HepG2 (cell line): ENCODE results near the gene SPDYE5. TPM values are rescaled to one million over a fixed set of nuclear protein-coding genes. Genes with fewer than 3 reads are reported as not detected.

Experiments used
- GATAD1 ChIP-seq: IDR thresholded peaks from 2 replicates; pipeline ENCODE4 v1.6.1; 2016; ENCODE audit warnings: missing genetic modification reagents, missing compliant biosample characterization
- NR2C2 ChIP-seq: sonication (generic); formaldehyde crosslinking; IDR thresholded peaks from 2 replicates; pipeline ENCODE4 v1.4.0; 2020; ENCODE audit warnings: missing genetic modification reagents, mild to moderate bottlenecking, moderate library complexity, borderline replicate concordance
- PHF20 ChIP-seq: sonication (generic); formaldehyde crosslinking; IDR thresholded peaks from 2 replicates; pipeline ENCODE4 v1.5.0; 2020; ENCODE audit warnings: mild to moderate bottlenecking, missing genetic modification reagents
- POLR2A ChIP-seq, 2 experiments: IDR thresholded peaks; 2 replicates each; pipeline ENCODE4 v1.6.1; 2011; ENCODE audit warnings: low read depth in 2 of 2, low read length in 2 of 2, mild to moderate bottlenecking in 1 of 2, moderate library complexity in 1 of 2; ENCODE audit not compliant: insufficient read depth in 1 of 2
- RBFOX2 ChIP-seq: fragments of 200-400 bp; formaldehyde crosslinking; IDR thresholded peaks from 2 replicates; pipeline ENCODE4 v1.6.1; 2017; ENCODE audit warnings: low read depth, mild to moderate bottlenecking, low read length
- SRY ChIP-seq: sonication (generic); formaldehyde crosslinking; IDR thresholded peaks from 2 replicates; pipeline ENCODE4 v1.8.0; 2022; ENCODE audit warnings: mild to moderate bottlenecking, missing genetic modification reagents
- TARDBP ChIP-seq: sonication (generic); formaldehyde crosslinking; IDR thresholded peaks from 2 replicates; pipeline ENCODE4 v1.8.0; 2022; ENCODE audit warnings: mild to moderate bottlenecking, missing genetic modification reagents
- YEATS4 ChIP-seq: sonication (generic); formaldehyde crosslinking; IDR thresholded peaks from 2 replicates; pipeline ENCODE4 v1.4.0; 2020; ENCODE audit warnings: missing genetic modification reagents, borderline replicate concordance
- ZNF274 ChIP-seq: sonication (generic); formaldehyde crosslinking; IDR thresholded peaks from 2 replicates; pipeline ENCODE4 v1.5.1; 2020; ENCODE audit warnings: mild to moderate bottlenecking, missing genetic modification reagents
- ZNF343 ChIP-seq: sonication (generic); formaldehyde crosslinking; IDR thresholded peaks from 2 replicates; pipeline ENCODE4 v1.4.0; 2020; ENCODE audit warnings: mild to moderate bottlenecking, missing genetic modification reagents
- ZNF761 ChIP-seq: sonication (generic); formaldehyde crosslinking; conservative IDR thresholded peaks from 2 replicates; pipeline ENCODE4 v1.4.0; 2020; ENCODE audit warnings: mild to moderate bottlenecking, missing genetic modification reagents
- ZNF782 ChIP-seq: sonication (generic); formaldehyde crosslinking; IDR thresholded peaks from 2 replicates; pipeline ENCODE4 v1.4.0; 2020; ENCODE audit warnings: missing genetic modification reagents, mild to moderate bottlenecking, borderline replicate concordance
- ZNF83 ChIP-seq: sonication (generic); formaldehyde crosslinking; IDR thresholded peaks from 2 replicates; pipeline ENCODE4 v1.4.0; 2020; ENCODE audit warnings: missing genetic modification reagents, mild to moderate bottlenecking, borderline replicate concordance
- ZSCAN5A ChIP-seq: sonication (generic); formaldehyde crosslinking; IDR thresholded peaks from 2 replicates; pipeline ENCODE4 v1.8.0; 2022; ENCODE audit warnings: mild to moderate bottlenecking, missing genetic modification reagents, borderline replicate concordance
- ZXDC ChIP-seq: sonication (generic); formaldehyde crosslinking; IDR thresholded peaks from 2 replicates; pipeline ENCODE4 v1.5.0; 2020; ENCODE audit warnings: mild to moderate bottlenecking, missing genetic modification reagents
- ZZZ3 ChIP-seq: sonication (generic); formaldehyde crosslinking; IDR thresholded peaks from 2 replicates; pipeline ENCODE4 v1.4.0; 2020; ENCODE audit warnings: missing genetic modification reagents, mild to moderate bottlenecking, borderline replicate concordance
- polyA plus RNA-seq, 8 experiments: library from polyadenylated mRNA; depleted of rRNA in 3 of 8; stranded (reverse) in 7 of 8; unstranded in 1 of 8; fragments of >200 nt; fragmentation: Illumina TruSeq in 4 of 8; extraction: Trizol in 4 of 8; gene quantifications; 2 replicates each; pipeline versions ENCODE4 v1.2.1 to v1.2.3, GENCODE V29; 2011 to 2016; ENCODE audit warnings: low read depth in 4 of 8, missing spikeins in 1 of 8, mixed read lengths in 1 of 8; ENCODE audit not compliant: insufficient read depth in 1 of 8
- total RNA-seq, 5 experiments: library from RNA; depleted of rRNA; stranded (reverse); fragments of >200 nt; fragmentation: Illumina TruSeq; extraction: Trizol; gene quantifications; 2 replicates each; pipeline ENCODE4 v1.2.3, GENCODE V29; 2016; ENCODE audit warnings: low read depth in 1 of 5
- TF ChIP-seq, protein P1 (sequence below): sonication (generic); formaldehyde crosslinking; IDR thresholded peaks from 2 replicates; pipeline ENCODE4 v1.4.0; 2020; ENCODE audit warnings: missing genetic modification reagents
- TF ChIP-seq, protein P2 (sequence below): IDR thresholded peaks from 2 replicates; pipeline ENCODE4 v1.6.1; 2016; ENCODE audit warnings: low read depth, borderline replicate concordance

The SPDYE5 gene
- total and polyA plus RNA-seq, 2 of the 13 experiments (the other 11 are each of a cell fraction or from before 2014, with no cell fraction given), result not detected

GRCh38 chr7:75485979-75486643, 6.0 kb upstream of the SPDYE5 start, which contains the start of gene POM121C (continued):
- 0 out of 2 replicates have a peak, but pooled peaks have one; percentile 46 for TF ChIP-seq TARDBP
- TF ChIP-seq ZSCAN5A (CRISPR knock-in tag), result peak; percentile 36; the same call in 1 of the 2 replicates
- peak; percentile 84 for TF ChIP-seq PHF20 (CRISPR knock-in tag)
- peak; percentile 44; the same call in 1 of the 2 replicates for TF ChIP-seq ZNF782 (CRISPR knock-in tag)
- 0 out of 2 replicates have a peak, but pooled peaks have one; percentile 36 for TF ChIP-seq ZNF274 (CRISPR knock-in tag)
- TF ChIP-seq, protein P1, sequence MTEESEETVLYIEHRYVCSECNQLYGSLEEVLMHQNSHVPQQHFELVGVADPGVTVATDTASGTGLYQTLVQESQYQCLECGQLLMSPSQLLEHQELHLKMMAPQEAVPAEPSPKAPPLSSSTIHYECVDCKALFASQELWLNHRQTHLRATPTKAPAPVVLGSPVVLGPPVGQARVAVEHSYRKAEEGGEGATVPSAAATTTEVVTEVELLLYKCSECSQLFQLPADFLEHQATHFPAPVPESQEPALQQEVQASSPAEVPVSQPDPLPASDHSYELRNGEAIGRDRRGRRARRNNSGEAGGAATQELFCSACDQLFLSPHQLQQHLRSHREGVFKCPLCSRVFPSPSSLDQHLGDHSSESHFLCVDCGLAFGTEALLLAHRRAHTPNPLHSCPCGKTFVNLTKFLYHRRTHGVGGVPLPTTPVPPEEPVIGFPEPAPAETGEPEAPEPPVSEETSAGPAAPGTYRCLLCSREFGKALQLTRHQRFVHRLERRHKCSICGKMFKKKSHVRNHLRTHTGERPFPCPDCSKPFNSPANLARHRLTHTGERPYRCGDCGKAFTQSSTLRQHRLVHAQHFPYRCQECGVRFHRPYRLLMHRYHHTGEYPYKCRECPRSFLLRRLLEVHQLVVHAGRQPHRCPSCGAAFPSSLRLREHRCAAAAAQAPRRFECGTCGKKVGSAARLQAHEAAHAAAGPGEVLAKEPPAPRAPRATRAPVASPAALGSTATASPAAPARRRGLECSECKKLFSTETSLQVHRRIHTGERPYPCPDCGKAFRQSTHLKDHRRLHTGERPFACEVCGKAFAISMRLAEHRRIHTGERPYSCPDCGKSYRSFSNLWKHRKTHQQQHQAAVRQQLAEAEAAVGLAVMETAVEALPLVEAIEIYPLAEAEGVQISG (CRISPR knock-in tag), result peak; percentile 84
- 0 out of 2 replicates have a peak, but pooled peaks have one; percentile 58 for TF ChIP-seq ZZZ3 (CRISPR knock-in tag)
- TF ChIP-seq, protein P2, sequence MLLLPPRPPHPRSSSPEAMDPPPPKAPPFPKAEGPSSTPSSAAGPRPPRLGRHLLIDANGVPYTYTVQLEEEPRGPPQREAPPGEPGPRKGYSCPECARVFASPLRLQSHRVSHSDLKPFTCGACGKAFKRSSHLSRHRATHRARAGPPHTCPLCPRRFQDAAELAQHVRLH (CRISPR knock-in tag), result peak; percentile 47; the same call in 1 of the 2 replicates
- TF ChIP-seq YEATS4 (CRISPR knock-in tag), result peak; percentile 89
- TF ChIP-seq ZNF761 (CRISPR knock-in tag), result peak; percentile 73
- peak; percentile 73; the same call in 1 of the 2 replicates for TF ChIP-seq SRY (CRISPR knock-in tag)
- 0 out of 2 replicates have a peak, but pooled peaks have one; percentile 56 for TF ChIP-seq ZNF83 (CRISPR knock-in tag)
- TF ChIP-seq POLR2A (IDR thresholded peaks at IDR 0.05; ENCODE audit: insufficient read depth in 1 of 2, low read depth in 2 of 2, low read length in 2 of 2), result peak; percentile 45 to 84; a peak in 3 of 4 replicates
- TF ChIP-seq ZNF343 (CRISPR knock-in tag), result peak; percentile 61; the same call in 1 of the 2 replicates
- peak; percentile 80 for TF ChIP-seq RBFOX2
- peak; percentile 86 for TF ChIP-seq GATAD1
- peak; percentile 58; the same call in 1 of the 2 replicates for TF ChIP-seq NR2C2
- 0 out of 2 replicates have a peak, but pooled peaks have one; percentile 47 for TF ChIP-seq ZXDC (CRISPR knock-in tag)
